ENCODE results near the gene TBL1XR1. TPM values are rescaled to one million over a fixed set of nuclear protein-coding genes. Genes with fewer than 3 reads are reported as not detected.

The TBL1XR1 gene
- total and polyA plus RNA-seq, 2 of the 8 experiments (the other 6 are each of a cell fraction or from before 2014, with no cell fraction given): 28.1 to 147 TPM

GRCh38 chr3:177212756-177213155 is 15.5 kb upstream of the TBL1XR1 start:
- Histone ChIP-seq H4K5ac (ENCODE audit: insufficient read length, low read depth, low read length) (no peak overlapping the region), H2BK12ac (ENCODE audit: low read depth, low read length) (no peak overlapping the region), H3K23ac (ENCODE audit: insufficient read length) (no peak overlapping the region), H2BK120ac (replicated peaks; ENCODE audit: low read depth, low read length) (no peak overlapping the region), H3K9ac (replicated peaks in 1 of 4; ENCODE audit: extremely low read depth in 1 of 4, low read depth in 3 of 4, low read length in 3 of 4) (no peak overlapping the region), H3K79me2 (ENCODE audit: control insufficient read depth in 1 of 2, insufficient read depth in 2 of 2, low read length in 2 of 2) (no peaks in the 10 kb centered on the region), H3K27ac (ENCODE audit: low read depth, low read length) (no peak overlapping the region), H3K36me3 (ENCODE audit: control insufficient read depth in 2 of 4, insufficient read depth in 4 of 4, low read length in 3 of 4) (no peaks in the 10 kb centered on the region), H2BK20ac (ENCODE audit: low read length) (no peak overlapping the region), H3K18ac (ENCODE audit: extremely low read depth, low read length) (no peak overlapping the region), H3K9me3 (ENCODE audit: insufficient read depth in 2 of 2, low read depth in 1 of 2, low read length in 1 of 2) (no peaks in the 10 kb centered on the region), H2AK5ac (ENCODE audit: low read depth, low read length) (no peak overlapping the region), H3K56ac (replicated peaks; ENCODE audit: insufficient read length, low read depth, low read length) (no peak overlapping the region), H4K20me1 (replicated peaks in 1 of 2; ENCODE audit: control insufficient read depth in 1 of 2, insufficient read depth in 2 of 2, low read length in 2 of 2) (no peaks in the 10 kb centered on the region), H3K4ac (replicated peaks; ENCODE audit: insufficient read length, low read depth, low read length) (no peak overlapping the region), H2AFZ (ENCODE audit: low read length) (no peak overlapping the region), H3K4me2 (ENCODE audit: insufficient read depth in 1 of 2, low read depth in 2 of 2, low read length in 2 of 2) (no peak overlapping the region), H3K4me1 (replicated peaks in 1 of 4; ENCODE audit: control insufficient read depth in 3 of 4, insufficient read depth in 4 of 4, low read length in 3 of 4) (no peaks in the 10 kb centered on the region), H2BK5ac (ENCODE audit: low read depth, low read length) (no peak overlapping the region), H3K14ac (ENCODE audit: insufficient read length) (no peak overlapping the region), H4K91ac (replicated peaks; ENCODE audit: insufficient read length, low read length) (no peak overlapping the region), H3K4me3 (ENCODE audit: extremely low read depth in 1 of 4, insufficient read depth in 2 of 4, low read depth in 3 of 4, low read length in 4 of 4) (no peak overlapping the region), H2BK15ac (ENCODE audit: low read length) (no peak overlapping the region), H3K27me3 (replicated peaks in 1 of 4; ENCODE audit: control insufficient read depth in 3 of 4, extremely low read depth in 1 of 4, insufficient read depth in 3 of 4, low read length in 3 of 4) (no peaks in the 10 kb centered on the region), H3K23me2 (ENCODE audit: low read depth, low read length) (no peaks in the 10 kb centered on the region), H3K79me1 (ENCODE audit: low read depth, low read length) (no peaks in the 10 kb centered on the region), H4K8ac (ENCODE audit: extremely low read depth, insufficient read depth, low read length) (no peak overlapping the region)
- no peak for DNase-seq (ENCODE audit: low read depth in 1 of 2, low spot score in 2 of 2)
- POLR2A ChIA-PET (ENCODE audit: partially characterized antibody): no interaction called here
- CTCF ChIA-PET (ENCODE audit: partially characterized antibody): no interaction called here
- no peak for FAIRE-seq
- no peak for TF ChIP-seq ZNF274 (IDR thresholded peaks at IDR 0.05; ENCODE audit: borderline replicate concordance, extremely low read depth, low read length)
- 87% methylated on average over 8 of the region's 8 CpGs; no CpG with 5 or more reads in 1 of the 2 experiments for WGBS, 2 experiments (ENCODE audit: extremely low coverage in 1 of 2, insufficient coverage in 1 of 2, insufficient read length in 1 of 2, insufficient replicate concordance in 2 of 2, low coverage in 1 of 2, low lambda C conversion rate in 2 of 2, missing lambda C conversion rate in 1 of 2)

All from H1 (cell line).